IMR-90 (cell line): ENCODE results near the gene NEIL3. TPM values are rescaled to one million over a fixed set of nuclear protein-coding genes. Genes with fewer than 3 reads are reported as not detected.

Experiments used
- ATAC-seq: fragments of 200-7000 bp; cut with Tn5 transposase; 2 replicates; pipeline ENCODE4 v1.9.1; 2020; ENCODE audit warnings: low read depth, mild to moderate bottlenecking, moderate library complexity
- BruUV-seq: library from RNA; stranded (reverse); fragments of 400-500 nt; replicated peaks from 2 replicates; lab custom pipeline; 2021; lab: Mats Ljungman, UMichigan
- CTCF ChIA-PET: fragments of 300-600 bp; formaldehyde crosslinking; extraction: SDS; loops from one replicate; lab custom pipeline; 2021; ENCODE audit warnings: antibody characterized with exemption; lab: Yijun Ruan, JAX
- POLR2A ChIA-PET: fragments of 300-600 bp; sonication (Branson Sonifier 250); formaldehyde crosslinking; loops from one replicate; lab custom pipeline; 2022; ENCODE audit warnings: antibody characterized with exemption; ENCODE audit not compliant: unreplicated experiment; lab: Charles Lee
- DNase-seq: peaks from one replicate; pipeline ENCODE4 v3.0.0; 2013
- H2AFZ ChIP-seq: replicated peaks from 2 replicates; pipeline ENCODE3; 2013; ENCODE audit warnings: low read length, mild to moderate bottlenecking; ENCODE audit not compliant: poor library complexity
- H2AK5ac ChIP-seq: 2 replicates; pipeline ENCODE4 v1.6.1; 2013; ENCODE audit warnings: low read depth, low read length, inconsistent platforms
- H2AK9ac ChIP-seq: replicated peaks from 2 replicates; pipeline ENCODE3; 2013; ENCODE audit warnings: mild to moderate bottlenecking, low read depth, low read length, moderate library complexity; ENCODE audit not compliant: poor library complexity
- H2BK120ac ChIP-seq: 2 replicates; pipeline ENCODE4 v1.6.1; 2013; ENCODE audit warnings: low read depth, low read length, inconsistent platforms
- H2BK15ac ChIP-seq: 3 replicates; pipeline ENCODE4 v1.6.1; 2013; ENCODE audit warnings: low read depth, low read length, inconsistent platforms
- H2BK20ac ChIP-seq: 2 replicates; pipeline ENCODE4 v1.6.1; 2013; ENCODE audit warnings: low read depth, mild to moderate bottlenecking, inconsistent platforms, low read length, moderate library complexity
- H2BK5ac ChIP-seq: 2 replicates; pipeline ENCODE4 v1.6.1; 2013; ENCODE audit warnings: mild to moderate bottlenecking, low read depth, low read length, inconsistent platforms; ENCODE audit not compliant: poor library complexity, severe bottlenecking
- H3K14ac ChIP-seq: replicated peaks from 2 replicates; pipeline ENCODE4 v1.6.1; 2013; ENCODE audit warnings: low read depth, low read length, inconsistent platforms
- H3K18ac ChIP-seq: 2 replicates; pipeline ENCODE4 v1.6.1; 2013; ENCODE audit warnings: low read depth, low read length, control low read depth
- H3K23ac ChIP-seq: 2 replicates; pipeline ENCODE4 v1.6.1; 2013; ENCODE audit warnings: low read depth, low read length, inconsistent platforms
- H3K27ac ChIP-seq: 2 replicates; pipeline ENCODE4 v1.5.1; 2013; ENCODE audit warnings: mild to moderate bottlenecking, control low read depth, low read length; ENCODE audit not compliant: insufficient read depth
- H3K27me3 ChIP-seq: 2 replicates; pipeline ENCODE4 v1.6.1; 2013; ENCODE audit warnings: low read length; ENCODE audit not compliant: control insufficient read depth, insufficient read depth
- H3K36me3 ChIP-seq: 2 replicates; pipeline ENCODE4 v1.6.1; 2013; ENCODE audit warnings: low read length, mixed read lengths; ENCODE audit not compliant: control insufficient read depth, insufficient read depth
- H3K4ac ChIP-seq: 2 replicates; pipeline ENCODE4 v1.6.1; 2013; ENCODE audit warnings: low read depth, low read length, inconsistent platforms
- H3K4me1 ChIP-seq: 2 replicates; pipeline ENCODE4 v1.6.1; 2013; ENCODE audit warnings: low read length, mixed read lengths; ENCODE audit not compliant: control insufficient read depth, insufficient read depth
- H3K4me2 ChIP-seq: 2 replicates; pipeline ENCODE4 v1.6.1; 2013; ENCODE audit warnings: low read depth, mild to moderate bottlenecking, control low read depth, low read length, moderate library complexity
- H3K4me3 ChIP-seq: 2 replicates; pipeline ENCODE4 v1.5.1; 2013; ENCODE audit warnings: low read depth, mild to moderate bottlenecking, control low read depth, low read length, moderate library complexity; ENCODE audit not compliant: insufficient read depth
- H3K56ac ChIP-seq: 2 replicates; pipeline ENCODE4 v1.6.1; 2013; ENCODE audit warnings: low read length, inconsistent platforms; ENCODE audit not compliant: insufficient read depth; ENCODE audit errors: extremely low read depth
- H3K79me1 ChIP-seq, 2 experiments: 2 replicates each; pipeline ENCODE4 v1.6.1; 2013; ENCODE audit warnings: low read length in 2 of 2, inconsistent platforms in 1 of 2, low read depth in 1 of 2
- H3K9ac ChIP-seq: 2 replicates; pipeline ENCODE4 v1.6.1; 2013; ENCODE audit warnings: low read depth, low read length, control low read depth
- H3K9me1 ChIP-seq: 2 replicates; pipeline ENCODE4 v1.6.1; 2013; ENCODE audit warnings: low read length, inconsistent platforms; ENCODE audit not compliant: insufficient read depth
- H3K9me3 ChIP-seq: 2 replicates; pipeline ENCODE4 v1.6.1; 2013; ENCODE audit warnings: low read length; ENCODE audit not compliant: control insufficient read depth, insufficient read depth
- H4K20me1 ChIP-seq: 2 replicates; pipeline ENCODE4 v1.6.1; 2013; ENCODE audit warnings: low read length, inconsistent platforms; ENCODE audit not compliant: insufficient read depth
- H4K5ac ChIP-seq: 2 replicates; pipeline ENCODE4 v1.6.1; 2013; ENCODE audit warnings: mild to moderate bottlenecking, low read depth, low read length, control low read depth
- H4K8ac ChIP-seq, 2 experiments: 2 replicates each; pipeline ENCODE4 v1.6.1; 2013; ENCODE audit warnings: low read depth in 2 of 2, low read length in 2 of 2, control low read depth in 1 of 2, inconsistent platforms in 1 of 2
- H4K91ac ChIP-seq: 2 replicates; pipeline ENCODE4 v1.6.1; 2013; ENCODE audit warnings: low read depth, low read length, inconsistent platforms; ENCODE audit not compliant: insufficient read depth
- ELK1 ChIP-seq: fragments of 150-350 bp; IDR thresholded peaks from 2 replicates; pipeline ENCODE4 v1.6.1; 2016; ENCODE audit warnings: low read depth, mild to moderate bottlenecking, low read length, moderate library complexity, borderline replicate concordance
- RAD21 ChIP-seq: IDR thresholded peaks from 2 replicates; pipeline ENCODE4 v1.6.1; 2012; ENCODE audit warnings: low read length, improper control_type of control experiment
- WGBS, 2 experiments: methylation state at CpG; one replicate each; pipeline versions ENCODE4 v1.1.5 to v1.1.7; 2013; ENCODE audit warnings: missing lambda C conversion rate in 2 of 2; ENCODE audit not compliant: insufficient read length in 1 of 2; ENCODE audit errors: extremely low coverage in 2 of 2; 5-methylcytosine and 5-hydroxymethylcytosine counted together
- dilution Hi-C: fragments of 300-500 bp; cut with HindIII; formaldehyde crosslinking; loops from one replicate; pipeline ENCODE4 v1.14.3; 2018; ENCODE audit warnings: low sequenced_read_pairs; ENCODE audit not compliant: unreplicated experiment
- in situ Hi-C: fragments of 300-500 bp; cut with MboI; formaldehyde crosslinking; loops from 3 replicates; pipeline ENCODE4 v1.14.3; 2019; ENCODE audit warnings: low sequenced_read_pairs, inconsistent platforms, mixed read lengths
- intact Hi-C: fragments of 100-400 bp; cut with micrococcal nuclease; formaldehyde crosslinking; loops from 2 replicates; pipeline ENCODE4 v1.10.0; 2022
- polyA plus RNA-seq, 3 experiments: library from polyadenylated mRNA; depleted of rRNA; stranded (reverse); fragments of >200 nt; gene quantifications; 2 replicates each; pipeline ENCODE4 v1.2.3, GENCODE V29; 2012; ENCODE audit warnings: low replicate concordance in 1 of 3
- total RNA-seq: library from RNA; depleted of rRNA; stranded (reverse); fragments of >200 nt; gene quantifications from 2 replicates; pipeline ENCODE4 v1.2.3, GENCODE V29; 2012

NEIL3 gene
- total and polyA plus RNA-seq, 2 of the 4 experiments (the other 2 are of a cell fraction), result 4.4 to 7.9 TPM

DNA sequence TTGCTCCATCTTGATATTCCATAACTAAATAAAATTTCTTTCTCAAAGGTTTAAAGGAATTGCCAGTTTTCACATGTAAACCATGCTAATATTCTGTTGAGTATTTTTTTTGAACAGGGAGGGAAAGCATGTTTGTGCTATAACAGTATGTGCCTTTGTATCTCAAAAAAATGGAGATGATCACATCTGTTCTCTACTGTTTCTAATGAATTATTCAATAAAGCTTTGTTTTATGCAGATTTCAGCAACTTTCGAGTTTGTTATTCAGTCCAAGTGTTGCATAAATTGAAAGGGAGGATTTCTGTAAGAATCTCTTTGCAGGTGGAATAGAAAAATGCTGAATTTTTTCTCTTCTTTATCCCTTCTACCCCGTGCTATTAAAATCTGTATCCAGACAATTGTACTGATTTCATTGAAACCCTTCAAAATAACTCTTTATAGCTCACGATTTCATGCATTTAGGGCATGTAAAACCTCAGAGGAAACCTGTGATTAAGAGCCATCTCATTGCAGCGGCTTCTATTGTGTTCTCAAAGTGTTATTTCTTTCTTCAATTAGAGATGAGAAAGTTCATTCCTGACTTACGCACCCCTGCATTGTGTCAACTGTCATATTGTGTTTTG, 42.1 kb downstream of the NEIL3 start:
- DNase-seq, result no peak
- no peak overlapping the region for H3K9ac ChIP-seq
- H2BK20ac ChIP-seq, result no peak overlapping the region
- no peak overlapping the region for H2BK120ac ChIP-seq
- no peak for ATAC-seq
- WGBS, 2 experiments, result no CpG with 5 or more reads among the region's 5 CpGs
- no peaks in the 10 kb centered on the region for H3K27me3 ChIP-seq
- no peak overlapping the region for H3K4ac ChIP-seq
- no peaks in the 10 kb centered on the region for H3K36me3 ChIP-seq
- no peak overlapping the region for H2BK15ac ChIP-seq
- TF ChIP-seq RAD21 (no peak), ELK1 (no peak)
- intact Hi-C loops (no loop called here), dilution Hi-C loops (no loop called here), in situ Hi-C loops (no loop called here)
- no peak overlapping the region for H3K56ac ChIP-seq
- no peak overlapping the region for H3K4me3 ChIP-seq
- H3K23ac ChIP-seq, result no peak overlapping the region
- H2BK5ac ChIP-seq, result no peak overlapping the region
- CTCF ChIA-PET, result no interaction called here
- no TSS peak for BruUV-seq
- POLR2A ChIA-PET, result no interaction called here
- H4K5ac ChIP-seq, result no peak overlapping the region
- H4K20me1 ChIP-seq, result no peaks in the 10 kb centered on the region
- H3K9me3 ChIP-seq, result no peaks in the 10 kb centered on the region
- no peak overlapping the region for H2AK5ac ChIP-seq
- no peak overlapping the region for H3K18ac ChIP-seq
- no peak overlapping the region for H4K8ac ChIP-seq
- no peak overlapping the region for H2AK9ac ChIP-seq
- H3K9me1 ChIP-seq, result no peaks in the 10 kb centered on the region
- H3K27ac ChIP-seq, result no peak overlapping the region
- H2AFZ ChIP-seq, result no peak overlapping the region
- H3K14ac ChIP-seq, result no peak overlapping the region
- 0 out of 4 replicates have a peak, but pooled peaks cover 0 to 3% of the 10 kb centered on the region in 2 experiments for H3K79me1 ChIP-seq
- no peak overlapping the region for H3K4me2 ChIP-seq
- no peak overlapping the region for H4K91ac ChIP-seq
- H3K4me1 ChIP-seq, result 0 out of 2 replicates have a peak, but pooled peaks cover 1% of the 10 kb centered on the region
